ENCODE results near the gene MUC5B.

MUC5B gene

GRCh38 chr11:1226986-1227550, 4.2 kb downstream of the MUC5B start:
- in situ Hi-C loops (cut with MboI; ENCODE audit: low sequenced_read_pairs, unreplicated experiment) = no loop called here
- TF ChIP-seq CTCF (IDR thresholded peaks at IDR 0.05; ENCODE audit: borderline replicate concordance, control extremely low read depth, extremely low read depth, insufficient read depth, missing control alignments) = no peak
- DNase-seq (ENCODE audit: low spot score) = no peak

- in situ Hi-C loops (cut with MboI; ENCODE audit: low sequenced_read_pairs, unreplicated experiment) = no loop called here
- no peak for TF ChIP-seq CTCF (IDR thresholded peaks at IDR 0.05; ENCODE audit: borderline replicate concordance, control extremely low read depth, extremely low read depth, insufficient read depth, missing control alignments)
- no peak for DNase-seq (ENCODE audit: low spot score)
These were observed 4.8 kb downstream of the MUC5B start for GRCh38 chr11:1227551-1228100.

GRCh38 chr11:1228101-1228821, 5.4 kb downstream of the MUC5B start:
- no peak for DNase-seq (ENCODE audit: low spot score)
- in situ Hi-C loops (cut with MboI; ENCODE audit: low sequenced_read_pairs, unreplicated experiment) = no loop called here
- no peak for TF ChIP-seq CTCF (IDR thresholded peaks at IDR 0.05; ENCODE audit: borderline replicate concordance, control extremely low read depth, extremely low read depth, insufficient read depth, missing control alignments)

GRCh38 chr11:1228921-1229451, 6.1 kb downstream of the MUC5B start:
- DNase-seq (ENCODE audit: low spot score) = no peak
- no peak for TF ChIP-seq CTCF (IDR thresholded peaks at IDR 0.05; ENCODE audit: borderline replicate concordance, control extremely low read depth, extremely low read depth, insufficient read depth, missing control alignments)
- in situ Hi-C loops (cut with MboI; ENCODE audit: low sequenced_read_pairs, unreplicated experiment) = no loop called here

GRCh38 chr11:1229471-1230120, 6.7 kb downstream of the MUC5B start:
- no peak for TF ChIP-seq CTCF (IDR thresholded peaks at IDR 0.05; ENCODE audit: borderline replicate concordance, control extremely low read depth, extremely low read depth, insufficient read depth, missing control alignments)
- DNase-seq (ENCODE audit: low spot score) = no peak
- in situ Hi-C loops (cut with MboI; ENCODE audit: low sequenced_read_pairs, unreplicated experiment) = no loop called here

- in situ Hi-C loops (cut with MboI; ENCODE audit: low sequenced_read_pairs, unreplicated experiment) = no loop called here
- no peak for DNase-seq (ENCODE audit: low spot score)
- no peak for TF ChIP-seq CTCF (IDR thresholded peaks at IDR 0.05; ENCODE audit: borderline replicate concordance, control extremely low read depth, extremely low read depth, insufficient read depth, missing control alignments)
These were observed 7.2 kb downstream of the MUC5B start for GRCh38 chr11:1230121-1230455.

Data from GM13976 (cell line).